KMS-11 (cell line): Measurements from ENCODE around the gene TNFRSF18.
"Not testable (repeated sequence)": the region's sequence is repeated elsewhere in the genome, so short reads cannot be mapped to it uniquely, and the experiment has no call there.

Experiments used
- H2AFZ ChIP-seq: fragments of 200-600 bp; sonication (generic); 2 replicates; pipeline ENCODE4 v1.6.1; 2016; ENCODE audit warnings: antibody characterized with exemption, mixed run types, low read depth
- H3K27ac ChIP-seq: fragments of 200-600 bp; sonication (generic); 2 replicates; pipeline ENCODE4 v1.6.1; 2016; ENCODE audit warnings: mild to moderate bottlenecking, mixed run types
- H3K27me3 ChIP-seq: fragments of 200-600 bp; sonication (generic); 2 replicates; pipeline ENCODE4 v1.6.1; 2017; ENCODE audit warnings: mild to moderate bottlenecking, low read depth, mixed run types, moderate library complexity; ENCODE audit not compliant: insufficient read depth
- H3K36me3 ChIP-seq: fragments of 200-600 bp; sonication (generic); 2 replicates; pipeline ENCODE4 v1.6.1; 2017; ENCODE audit warnings: mild to moderate bottlenecking, mixed run types; ENCODE audit not compliant: insufficient read depth
- H3K4me1 ChIP-seq: fragments of 200-600 bp; sonication (generic); 2 replicates; pipeline ENCODE4 v1.6.1; 2016; ENCODE audit warnings: mild to moderate bottlenecking, low read depth, mixed run types; ENCODE audit not compliant: poor library complexity, severe bottlenecking
- H3K4me2 ChIP-seq: fragments of 200-600 bp; sonication (generic); 2 replicates; pipeline ENCODE4 v1.7.0; 2016; ENCODE audit warnings: mild to moderate bottlenecking, mixed run types
- H3K4me3 ChIP-seq: fragments of 200-600 bp; sonication (generic); IDR thresholded peaks from 2 replicates; pipeline ENCODE4 v1.6.1; 2017; ENCODE audit warnings: low read depth, low read length, mixed read lengths; ENCODE audit not compliant: insufficient read depth
- H3K79me2 ChIP-seq: fragments of 200-600 bp; sonication (generic); 2 replicates; pipeline ENCODE4 v1.6.1; 2016; ENCODE audit warnings: low read depth, mixed run types; ENCODE audit not compliant: insufficient read depth
- H3K9ac ChIP-seq: fragments of 200-600 bp; sonication (generic); 2 replicates; pipeline ENCODE4 v1.6.1; 2016; ENCODE audit warnings: mild to moderate bottlenecking, mixed run types
- H4K20me1 ChIP-seq: fragments of 200-600 bp; sonication (generic); 2 replicates; pipeline ENCODE4 v1.6.1; 2016; ENCODE audit warnings: mild to moderate bottlenecking, mixed run types; ENCODE audit not compliant: insufficient read depth
- CTCF ChIP-seq: fragments of 200-600 bp; sonication (generic); conservative IDR thresholded peaks from 2 replicates; pipeline ENCODE4 v1.6.1; 2017; ENCODE audit warnings: low read depth, mild to moderate bottlenecking, antibody characterized with exemption, low read length, moderate library complexity, mixed read lengths

TNFRSF18 gene

DNA sequence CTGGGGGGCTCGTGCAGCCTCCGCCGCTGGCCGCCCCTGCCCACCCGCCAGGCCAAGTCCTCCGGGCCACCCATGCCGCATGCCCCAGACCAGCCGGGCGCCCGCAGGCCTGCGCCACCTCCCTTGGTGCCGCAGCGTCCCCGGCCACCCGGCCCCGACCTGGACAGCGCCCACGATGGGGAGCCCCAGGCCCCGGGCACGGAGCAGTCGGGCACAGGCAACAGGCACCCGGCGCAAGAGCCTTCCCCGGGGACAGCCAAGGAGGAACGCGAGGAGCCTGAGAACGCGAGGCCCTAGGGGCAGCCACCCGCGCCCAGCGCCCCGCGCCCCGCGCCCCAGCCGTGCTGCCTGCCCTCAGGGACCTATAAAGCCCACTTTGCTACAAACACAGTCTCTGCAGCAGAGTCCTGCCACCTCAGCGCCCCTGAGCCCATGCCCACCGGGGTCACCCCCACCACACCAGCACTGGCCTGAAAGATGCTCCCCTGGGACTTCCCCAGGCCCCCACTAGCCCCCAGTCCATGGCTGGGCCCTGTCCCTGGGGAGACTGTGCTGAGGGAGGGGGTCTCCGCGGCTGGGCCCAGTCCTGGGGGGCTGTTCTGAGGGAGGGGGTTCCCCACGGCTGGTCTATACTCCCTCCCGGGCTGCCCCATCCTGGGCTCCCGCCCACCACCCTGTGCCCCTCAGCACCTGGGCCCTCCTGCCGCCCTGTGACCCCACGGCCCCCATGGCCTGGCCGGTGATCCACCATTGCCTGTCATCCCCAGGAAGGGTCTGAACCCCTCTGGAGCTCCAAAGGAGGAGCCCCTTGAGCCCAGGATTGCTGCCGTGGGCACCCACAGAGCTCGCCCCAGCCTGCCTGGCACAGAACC lies 8.6 kb downstream of the TNFRSF18 start:
- TF ChIP-seq CTCF, result no peak
- Histone ChIP-seq H3K27me3 (peaks cover 51% of the 10 kb centered on the region), H3K4me2 (no peak overlapping the region), H4K20me1 (no peaks in the 10 kb centered on the region), H3K36me3 (no peaks in the 10 kb centered on the region), H3K27ac (no peak overlapping the region), H3K9ac (no peak overlapping the region), H3K4me3 (no peak overlapping the region), H3K4me1 (no peaks in the 10 kb centered on the region), H3K79me2 (no peaks in the 10 kb centered on the region), H2AFZ (no peak overlapping the region)

GRCh38 chr1:1197188-1197500 lies 9.2 kb downstream of the TNFRSF18 start:
- no peaks in the 10 kb centered on the region for H4K20me1 ChIP-seq
- no peak overlapping the region for H2AFZ ChIP-seq
- H3K4me1 ChIP-seq, result no peaks in the 10 kb centered on the region
- no peak overlapping the region for H3K4me3 ChIP-seq
- no peak overlapping the region for H3K4me2 ChIP-seq
- no peak overlapping the region for H3K27ac ChIP-seq
- H3K79me2 ChIP-seq, result no peaks in the 10 kb centered on the region
- peaks cover 56% of the 10 kb centered on the region for H3K27me3 ChIP-seq
- no peak for TF ChIP-seq CTCF
- H3K9ac ChIP-seq, result no peak overlapping the region
- no peaks in the 10 kb centered on the region for H3K36me3 ChIP-seq

GRCh38 chr1:1196431-1197187 lies 9.8 kb downstream of the TNFRSF18 start:
- H4K20me1 ChIP-seq, result no peaks in the 10 kb centered on the region
- no peaks in the 10 kb centered on the region for H3K36me3 ChIP-seq
- H3K4me3 ChIP-seq, result no peak overlapping the region
- H3K9ac ChIP-seq, result no peak overlapping the region
- H3K4me1 ChIP-seq, result no peaks in the 10 kb centered on the region
- H2AFZ ChIP-seq, result no peak overlapping the region
- peaks cover 61% of the 10 kb centered on the region for H3K27me3 ChIP-seq
- no peak overlapping the region for H3K4me2 ChIP-seq
- H3K27ac ChIP-seq, result no peak overlapping the region
- H3K79me2 ChIP-seq, result no peaks in the 10 kb centered on the region
- TF ChIP-seq CTCF, result no peak

DNA sequence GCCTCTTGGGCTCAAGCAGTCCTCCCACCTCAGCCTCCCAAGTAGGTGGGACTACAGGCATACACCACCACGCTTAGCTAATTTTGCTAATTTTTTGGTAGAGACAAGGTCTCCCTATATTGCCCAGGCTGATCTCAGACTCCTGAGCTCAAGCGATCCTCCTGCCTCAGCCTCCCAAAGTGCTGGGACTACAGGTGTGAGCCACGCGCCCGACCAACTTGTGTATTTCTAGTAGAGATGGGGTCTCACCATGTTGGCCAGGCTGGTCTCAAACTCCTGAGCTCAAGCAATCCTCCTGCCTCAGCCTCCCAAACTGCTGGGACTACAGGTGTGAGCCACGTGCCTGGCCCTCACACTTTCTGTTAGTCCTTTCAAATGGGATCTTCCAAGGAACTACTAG lies 10.7 kb downstream of the TNFRSF18 start:
- H4K20me1 ChIP-seq, H3K4me3 ChIP-seq, H3K9ac ChIP-seq, H3K79me2 ChIP-seq, H3K36me3 ChIP-seq, H3K27ac ChIP-seq, H3K4me2 ChIP-seq, H2AFZ ChIP-seq, H3K4me1 ChIP-seq: not testable (repeated sequence)
- H3K27me3 ChIP-seq, result peaks cover 65% of the 10 kb centered on the region; the same call in 1 of the 2 replicates

DNA sequence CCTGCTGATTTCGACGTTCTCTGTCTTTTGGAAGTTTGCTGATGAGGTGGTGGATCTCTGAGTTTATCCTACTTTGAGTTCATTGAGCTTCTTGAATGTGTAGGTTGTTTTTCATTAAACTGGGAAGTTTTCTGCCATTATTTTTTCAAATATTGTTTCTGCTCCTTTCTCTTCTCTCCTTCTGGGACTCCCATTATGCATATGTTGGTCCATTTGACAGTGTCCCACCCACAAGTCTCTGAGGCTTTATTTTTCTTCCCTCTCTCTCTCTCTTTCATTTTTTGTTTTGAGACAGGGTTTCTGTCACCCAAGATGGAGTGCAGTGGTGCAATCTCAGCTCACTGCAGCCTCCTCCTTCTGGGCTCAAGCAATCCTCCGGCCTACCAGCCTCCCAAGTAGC lies 11.7 kb downstream of the TNFRSF18 start:
- no peak overlapping the region for H3K4me2 ChIP-seq
- H3K4me1 ChIP-seq, result no peaks in the 10 kb centered on the region

More for the DNA sequence above, 11.7 kb downstream of the TNFRSF18 start:
- no peaks in the 10 kb centered on the region for H3K79me2 ChIP-seq
- no peak for TF ChIP-seq CTCF
- H3K27ac ChIP-seq, result no peak overlapping the region
- H3K4me3 ChIP-seq, result no peak overlapping the region
- H2AFZ ChIP-seq, result no peak overlapping the region
- no peaks in the 10 kb centered on the region for H4K20me1 ChIP-seq
- no peaks in the 10 kb centered on the region for H3K36me3 ChIP-seq
- peaks cover 63% of the 10 kb centered on the region for H3K27me3 ChIP-seq
- H3K9ac ChIP-seq, result no peak overlapping the region
